ENCODE measurements around the gene PAGR1. TPM values are rescaled to one million over a fixed set of nuclear protein-coding genes. Genes with fewer than 3 reads are reported as not detected.
"Not testable (repeated sequence)": the region's sequence is repeated elsewhere in the genome, so short reads cannot be mapped to it uniquely, and the experiment has no call there.

Gene PAGR1
- polyA plus RNA-seq, 10 donors, result 21.5 to 37.3 (median 28.2) TPM

GRCh38 chr16:29862383-29862883, 46.5 kb downstream of the PAGR1 start:
- DNase-seq, result no peak

- DNase-seq, result peak; percentile 96 to 98 (median 97)
Measured at GRCh38 chr16:29862884-29863668, 47.1 kb downstream of the PAGR1 start, which contains the start of gene CDIPT. TSS of gene CDIPT (minus strand) at chr16:29863226. CDS start at chr16:29862857, 369 bp downstream.

GRCh38 chr16:29863669-29863984, 47.7 kb downstream of the PAGR1 start:
- no peak for DNase-seq

- DNase-seq, result no peak
Measured at GRCh38 chr16:29864205-29864604, 48.3 kb downstream of the PAGR1 start.

DNA sequence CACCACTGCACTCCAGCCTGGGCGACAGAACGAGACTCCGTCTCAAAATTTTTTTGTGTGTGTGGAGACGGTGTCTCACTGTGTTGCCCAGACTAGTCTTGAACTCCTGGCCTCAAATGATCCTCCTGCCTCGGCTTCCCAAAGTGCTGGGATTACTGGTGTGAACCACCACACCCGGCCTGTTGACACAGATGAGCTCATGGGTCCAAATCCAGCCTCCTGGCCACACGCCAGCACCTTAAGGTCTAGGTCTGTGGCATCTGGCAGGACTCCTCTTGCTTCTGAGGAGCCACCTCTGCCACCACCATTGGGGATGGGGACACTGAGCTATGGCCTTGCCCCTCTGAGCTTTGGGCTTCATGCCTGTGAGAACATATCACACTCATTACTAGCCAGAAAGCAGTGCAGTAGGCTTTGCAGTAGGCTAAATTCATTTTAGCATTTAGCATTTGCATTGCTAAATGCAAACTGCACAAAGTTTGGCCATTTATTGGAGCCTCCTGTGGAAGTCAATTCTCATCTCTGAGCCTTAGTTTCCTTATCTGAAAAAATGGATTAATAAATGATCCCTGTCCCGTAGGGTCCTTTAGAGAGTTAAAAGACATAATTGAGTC, 52.6 kb downstream of the PAGR1 start:
- no peak for DNase-seq

GRCh38 chr16:29869067-29869466, 53.1 kb downstream of the PAGR1 start:
- not testable (repeated sequence) for DNase-seq

Other genes with a start within 250 kb of the PAGR1 start
- 1 to 10 TPM in 6 of 10 donors, under 1 TPM in 4; 0.51 to 5.1 (median 1.2) TPM for gene SPN, start 152.9 kb upstream of the PAGR1 start, polyA plus RNA-seq (ENCODE audit: insufficient read length in 10 of 10)
- gene QPRT, start 137.0 kb upstream of the PAGR1 start, polyA plus RNA-seq (ENCODE audit: insufficient read length in 10 of 10), result 10 to 100 TPM; 47.6 to 64.3 (median 57.5) TPM
- 1 to 10 TPM in 1 of 10 donors, under 1 TPM in 9; 0.10 to 3.2 (median 0.26) TPM for gene C16orf54, start 70.2 kb upstream of the PAGR1 start, polyA plus RNA-seq (ENCODE audit: insufficient read length in 10 of 10)
- gene ZG16, start 37.9 kb upstream of the PAGR1 start, polyA plus RNA-seq (ENCODE audit: insufficient read length in 10 of 10), result under 1 TPM in 1 of 10 donors, not detected in 9; 0.07 TPM
- gene KIF22, start 25.4 kb upstream of the PAGR1 start, polyA plus RNA-seq (ENCODE audit: insufficient read length in 10 of 10), result 10 to 100 TPM; 25.2 to 51.3 (median 29.4) TPM
- gene MAZ, start 9.6 kb upstream of the PAGR1 start, polyA plus RNA-seq (ENCODE audit: insufficient read length in 10 of 10), result 100 to 1,000 TPM; 191 to 282 (median 243) TPM
- gene PRRT2, start 4.0 kb upstream of the PAGR1 start, polyA plus RNA-seq (ENCODE audit: insufficient read length in 10 of 10), result 10 to 100 TPM in 9 of 10 donors, 1 to 10 TPM in 1; 8.4 to 28.3 (median 12.6) TPM
- 10 to 100 TPM; 15.8 to 31.4 (median 18.7) TPM for gene MVP, start 4.3 kb downstream of the PAGR1 start, polyA plus RNA-seq (ENCODE audit: insufficient read length in 10 of 10)
- gene CDIPT, start 47.1 kb downstream of the PAGR1 start, polyA plus RNA-seq (ENCODE audit: insufficient read length in 10 of 10), result 10 to 100 TPM; 31.4 to 50.1 (median 38.6) TPM
- 1 to 10 TPM in 9 of 10 donors, under 1 TPM in 1; 0.87 to 4.2 (median 1.8) TPM for gene SEZ6L2, start 83.4 kb downstream of the PAGR1 start, polyA plus RNA-seq (ENCODE audit: insufficient read length in 10 of 10)
- under 1 TPM; 0.19 to 0.79 (median 0.46) TPM for gene ASPHD1, start 84.3 kb downstream of the PAGR1 start, polyA plus RNA-seq (ENCODE audit: insufficient read length in 10 of 10)
- 10 to 100 TPM in 5 of 10 donors, 1 to 10 TPM in 5; 7.8 to 14.5 (median 9.9) TPM for gene KCTD13, start 110.1 kb downstream of the PAGR1 start, polyA plus RNA-seq (ENCODE audit: insufficient read length in 10 of 10)
- gene TMEM219, start 145.9 kb downstream of the PAGR1 start, polyA plus RNA-seq (ENCODE audit: insufficient read length in 10 of 10), result 10 to 100 TPM; 54.7 to 68.3 (median 61.6) TPM
- gene TAOK2, start 157.7 kb downstream of the PAGR1 start, polyA plus RNA-seq (ENCODE audit: insufficient read length in 10 of 10), result 10 to 100 TPM; 25.1 to 39.2 (median 32.9) TPM
- 10 to 100 TPM in 9 of 10 donors, 1 to 10 TPM in 1; 9.5 to 19.3 (median 12.7) TPM for gene HIRIP3, start 179.5 kb downstream of the PAGR1 start, polyA plus RNA-seq (ENCODE audit: insufficient read length in 10 of 10)
- gene INO80E, start 180.1 kb downstream of the PAGR1 start, polyA plus RNA-seq (ENCODE audit: insufficient read length in 10 of 10), result 10 to 100 TPM; 26.6 to 41.4 (median 30.4) TPM
- gene DOC2A, start 194.9 kb downstream of the PAGR1 start, polyA plus RNA-seq (ENCODE audit: insufficient read length in 10 of 10), result 1 to 10 TPM in 4 of 10 donors, under 1 TPM in 6; 0.48 to 1.8 (median 0.92) TPM
- not detected for gene C16orf92, start 207.0 kb downstream of the PAGR1 start, polyA plus RNA-seq (ENCODE audit: insufficient read length in 10 of 10)
- 1 to 10 TPM in 3 of 10 donors, under 1 TPM in 7; 0.44 to 1.9 (median 0.95) TPM for gene TLCD3B, start 215.1 kb downstream of the PAGR1 start, polyA plus RNA-seq (ENCODE audit: insufficient read length in 10 of 10)
- gene ALDOA, start 249.6 kb downstream of the PAGR1 start, polyA plus RNA-seq (ENCODE audit: insufficient read length in 10 of 10), result 1,000 to 10,000 TPM; 1,170 to 2,766 (median 2,118) TPM